ENCODE data around the gene PIGM.

DNA sequence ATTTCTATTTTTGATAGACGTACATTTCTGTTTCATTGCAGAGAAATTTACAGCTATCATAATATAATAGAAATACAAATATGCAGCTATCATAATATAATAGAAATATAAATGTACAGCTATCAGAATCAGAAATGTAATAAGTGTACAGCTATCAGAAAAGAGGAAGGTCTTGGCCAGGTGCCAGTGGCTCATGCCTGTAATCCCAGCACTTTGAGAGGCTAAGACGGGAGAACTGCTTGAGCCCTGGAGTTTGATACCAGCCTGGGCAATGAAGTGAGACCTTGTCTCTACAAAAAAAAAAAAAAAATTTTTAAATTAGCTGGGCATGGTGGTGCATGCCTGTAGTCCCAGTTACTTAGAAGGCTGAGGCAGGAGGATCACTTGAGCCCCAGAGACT, 37.9 kb downstream of the PIGM start:
- TF ChIP-seq CTCF (IDR thresholded peaks at IDR 0.05; ENCODE audit: insufficient read depth, low read length, poor library complexity, severe bottlenecking), result no peak
- no peak for TF ChIP-seq EZH2phosphoT487 (conservative IDR thresholded peaks at IDR 0.05; ENCODE audit: low read length)
